GM12864 (cell line): ENCODE results near the gene MRPS23.

Experiments
- DNase-seq: peaks from one replicate; pipeline ENCODE4 v3.0.0-alpha.2; 2011; ENCODE audit warnings: low read depth
- H3K4me3 ChIP-seq: 2 replicates; pipeline ENCODE4 v1.5.1; 2011; ENCODE audit warnings: mild to moderate bottlenecking, low read depth, low read length, control low read depth
- CTCF ChIP-seq: IDR thresholded peaks from 2 replicates; pipeline ENCODE4 v1.5.1; 2011; ENCODE audit warnings: low read depth, mild to moderate bottlenecking, moderate library complexity, low read length, control low read depth, inconsistent platforms; ENCODE audit errors: missing control alignments

The MRPS23 gene

DNA sequence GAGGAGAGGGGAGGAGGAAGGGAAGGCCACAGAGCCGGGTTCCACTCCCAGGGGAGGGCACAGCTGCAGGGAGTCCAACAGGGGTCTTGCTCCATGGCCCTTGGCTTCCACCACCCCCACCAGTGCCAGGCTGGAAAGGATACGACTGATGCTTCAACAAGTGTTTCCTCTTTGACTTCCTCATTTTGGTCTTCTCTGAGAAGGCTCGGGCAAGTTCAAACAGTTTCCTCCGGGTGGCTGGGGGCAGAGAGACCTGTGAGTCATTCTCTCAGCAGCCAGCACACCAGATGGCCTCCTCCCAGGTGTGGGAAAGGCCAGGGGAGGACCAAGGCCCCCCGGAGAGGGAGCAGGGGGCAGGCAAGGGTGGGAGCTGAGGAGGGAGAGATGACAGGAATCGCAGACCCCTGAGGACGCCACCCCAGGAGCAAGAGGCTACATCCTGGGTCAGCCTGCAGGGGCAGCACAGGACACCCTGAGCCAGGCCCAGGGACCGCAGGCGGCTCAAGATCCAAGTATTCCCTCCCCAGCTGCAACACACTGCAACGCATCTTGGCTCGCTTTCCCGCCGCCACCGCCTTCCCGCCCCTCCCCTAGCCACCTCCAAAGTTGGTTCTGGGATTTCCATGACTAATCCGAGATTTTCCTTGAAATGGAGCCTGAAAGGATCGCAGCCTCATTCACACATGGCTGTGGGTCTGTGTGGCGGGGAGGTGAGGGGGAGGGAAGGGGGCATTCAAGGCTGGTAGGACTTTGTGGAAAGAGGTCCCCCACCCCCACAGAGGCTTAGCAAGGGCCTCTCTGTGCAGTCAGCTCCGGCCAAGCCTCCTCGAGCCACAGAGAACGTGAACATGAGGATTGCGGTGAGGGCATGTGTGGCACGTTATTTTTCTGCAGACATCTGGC is 18.4 kb upstream of the MRPS23 start:
- no peak overlapping the region for H3K4me3 ChIP-seq
- peak; percentile 69 for TF ChIP-seq CTCF
- peak; percentile 33 for DNase-seq

DNA sequence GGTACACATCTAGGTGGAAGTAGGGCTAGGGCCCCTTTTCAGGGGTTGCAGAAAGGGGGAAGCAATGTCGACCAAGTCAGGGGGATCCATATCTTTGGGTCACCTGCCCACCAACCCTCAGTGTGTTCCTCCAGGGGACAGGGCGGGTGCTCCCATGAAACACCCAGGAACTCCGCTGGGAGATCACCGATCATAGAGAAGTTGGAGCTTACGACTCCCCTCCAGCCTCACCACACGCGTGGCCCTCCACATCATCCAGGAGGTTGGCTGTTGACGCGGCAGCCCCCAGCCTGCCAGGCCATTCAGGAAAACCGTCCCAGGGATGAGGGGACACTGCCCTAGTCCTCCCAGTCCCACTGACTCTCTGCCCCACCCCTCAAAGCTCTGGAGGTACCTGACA is 17.3 kb upstream of the MRPS23 start:
- no peak overlapping the region for H3K4me3 ChIP-seq
- no peak for DNase-seq
- no peak for TF ChIP-seq CTCF

GRCh38 chr17:57866723-57867122 is 16.9 kb upstream of the MRPS23 start:
- TF ChIP-seq CTCF, result no peak
- DNase-seq, result no peak

DNA sequence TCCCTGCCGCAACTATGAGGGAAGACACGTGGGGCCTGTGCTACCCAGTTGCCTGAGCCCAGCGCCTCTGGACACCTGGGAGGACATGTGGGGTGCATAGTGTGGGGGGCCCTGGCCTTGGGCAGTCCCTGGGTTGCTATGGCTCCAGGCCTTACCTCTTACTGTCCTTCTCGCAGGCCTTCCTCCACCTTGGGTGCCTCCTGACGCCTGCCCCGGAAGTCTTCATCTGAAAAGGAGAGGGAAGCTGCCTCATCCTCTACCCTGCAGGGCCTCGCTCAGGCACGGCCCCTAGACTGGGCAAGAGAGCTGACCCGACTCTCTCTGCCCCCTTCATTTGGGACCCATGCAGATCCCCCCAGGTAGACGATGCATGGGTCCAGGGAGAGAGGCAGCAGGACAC is 16.5 kb upstream of the MRPS23 start:
- DNase-seq, result no peak
- no peak for TF ChIP-seq CTCF
- no peak overlapping the region for H3K4me3 ChIP-seq

More at GRCh38 chr17:57866723-57867122, 16.9 kb upstream of the MRPS23 start:
- no peak overlapping the region for H3K4me3 ChIP-seq

DNA sequence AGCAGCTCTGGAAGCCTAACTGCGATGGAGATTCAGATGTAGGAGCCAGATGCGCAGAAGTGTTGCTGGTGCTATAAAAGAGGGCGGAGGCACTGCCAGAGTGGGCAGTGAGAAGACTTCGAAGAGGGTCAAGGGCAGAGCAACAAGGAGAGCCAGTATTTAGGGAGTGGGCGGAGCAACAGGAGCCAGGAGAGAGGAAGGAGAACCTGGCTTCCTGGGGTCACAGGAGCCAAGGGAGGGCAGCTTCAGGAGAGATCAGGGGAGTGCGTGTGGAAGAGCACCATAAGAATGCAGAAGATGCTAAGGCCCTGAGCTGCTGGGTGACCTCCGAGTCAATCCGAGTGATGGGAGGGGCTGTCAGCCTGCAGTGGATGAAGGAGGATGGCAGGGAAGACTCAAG is 14.4 kb upstream of the MRPS23 start:
- no peak for TF ChIP-seq CTCF

GRCh38 chr17:57862694-57863667 is 13.1 kb upstream of the MRPS23 start:
- H3K4me3 ChIP-seq, result no peak overlapping the region
- no peak for TF ChIP-seq CTCF
- DNase-seq, result no peak

More for the DNA sequence above, 14.4 kb upstream of the MRPS23 start:
- H3K4me3 ChIP-seq, result no peak overlapping the region
- no peak for DNase-seq
